Activated naive CD8-positive, alpha-beta T cell treated with anti-CD3 and anti-CD28 coated beads, Interleukin-2, amount 50 U/mL, for 24 hours (primary cell): ENCODE measurements around the gene CHSY3.

Source experiments
- ATAC-seq: fragments of 150-1000 bp; cut with Tn5 transposase; one replicate; pipeline ENCODE4 v1.10.0; 2021
- DNase-seq: peaks from one replicate; pipeline ENCODE4 v3.0.0; 2021
- H3K27ac Mint-ChIP-seq: one replicate; pipeline ENCODE4 v1.8.0; 2021; ENCODE audit warnings: mild to moderate bottlenecking, mixed read lengths
- H3K27me3 Mint-ChIP-seq: one replicate; pipeline ENCODE4 v1.8.0; 2021; ENCODE audit warnings: mixed read lengths
- H3K36me3 Mint-ChIP-seq: one replicate; pipeline ENCODE4 v1.8.0; 2021; ENCODE audit warnings: low read depth, mixed read lengths
- H3K4me1 Mint-ChIP-seq: one replicate; pipeline ENCODE4 v1.8.0; 2021; ENCODE audit warnings: mixed read lengths
- H3K4me3 Mint-ChIP-seq: one replicate; pipeline ENCODE4 v1.8.0; 2021; ENCODE audit warnings: mild to moderate bottlenecking, moderate library complexity, mixed read lengths
- H3K9me3 Mint-ChIP-seq: one replicate; pipeline ENCODE4 v1.8.0; 2021; ENCODE audit warnings: mixed read lengths

The CHSY3 gene

GRCh38 chr5:130025511-130025910 is 121.2 kb downstream of the CHSY3 start:
- DNase-seq = no peak
- ATAC-seq = no peak
- no peaks in the 10 kb centered on the region for H3K9me3 Mint-ChIP-seq
- H3K27ac Mint-ChIP-seq = no peak overlapping the region
- H3K36me3 Mint-ChIP-seq = no peaks in the 10 kb centered on the region
- H3K4me1 Mint-ChIP-seq = no peaks in the 10 kb centered on the region
- no peak overlapping the region for H3K4me3 Mint-ChIP-seq
- H3K27me3 Mint-ChIP-seq = no peaks in the 10 kb centered on the region

- Mint-ChIP-seq H3K36me3 (no peaks in the 10 kb centered on the region), H3K4me3 (no peak overlapping the region), H3K27ac (no peak overlapping the region), H3K27me3 (no peaks in the 10 kb centered on the region), H3K4me1 (no peaks in the 10 kb centered on the region), H3K9me3 (no peaks in the 10 kb centered on the region)
- DNase-seq (no peak), ATAC-seq (no peak)
Measured at GRCh38 chr5:130032807-130033206, 128.5 kb downstream of the CHSY3 start.

- no peak overlapping the region for H3K4me3 Mint-ChIP-seq
- H3K27ac Mint-ChIP-seq = no peak overlapping the region
- DNase-seq = no peak
- no peak for ATAC-seq
- no peaks in the 10 kb centered on the region for H3K36me3 Mint-ChIP-seq
- no peaks in the 10 kb centered on the region for H3K9me3 Mint-ChIP-seq
- no peaks in the 10 kb centered on the region for H3K4me1 Mint-ChIP-seq
- H3K27me3 Mint-ChIP-seq = no peaks in the 10 kb centered on the region
Measured at GRCh38 chr5:130034566-130035210, 130.4 kb downstream of the CHSY3 start.

- DNase-seq (no peak), ATAC-seq (no peak)
- H3K4me3 Mint-ChIP-seq = no peak overlapping the region
- H3K9me3 Mint-ChIP-seq = no peaks in the 10 kb centered on the region
- no peaks in the 10 kb centered on the region for H3K36me3 Mint-ChIP-seq
- H3K27me3 Mint-ChIP-seq = no peaks in the 10 kb centered on the region
- no peaks in the 10 kb centered on the region for H3K4me1 Mint-ChIP-seq
- H3K27ac Mint-ChIP-seq = no peak overlapping the region
Measured at GRCh38 chr5:130035388-130035787, 131.1 kb downstream of the CHSY3 start.

- no peaks in the 10 kb centered on the region for H3K27me3 Mint-ChIP-seq
- no peak overlapping the region for H3K27ac Mint-ChIP-seq
- no peaks in the 10 kb centered on the region for H3K36me3 Mint-ChIP-seq
- ATAC-seq (no peak), DNase-seq (no peak)
- H3K4me3 Mint-ChIP-seq = no peak overlapping the region
- H3K4me1 Mint-ChIP-seq = no peaks in the 10 kb centered on the region
- H3K9me3 Mint-ChIP-seq = no peaks in the 10 kb centered on the region
Measured at GRCh38 chr5:130037905-130038304, 133.6 kb downstream of the CHSY3 start.

- Mint-ChIP-seq H3K4me3 (no peak overlapping the region), H3K27ac (no peak overlapping the region), H3K27me3 (no peaks in the 10 kb centered on the region), H3K9me3 (peaks cover 6% of the 10 kb centered on the region), H3K36me3 (no peaks in the 10 kb centered on the region), H3K4me1 (no peaks in the 10 kb centered on the region)
- ATAC-seq = no peak
- DNase-seq = no peak
Measured at GRCh38 chr5:130043834-130044233, 139.6 kb downstream of the CHSY3 start.

GRCh38 chr5:130045334-130045733 is 141.1 kb downstream of the CHSY3 start:
- Mint-ChIP-seq H3K4me1 (no peaks in the 10 kb centered on the region), H3K27ac (no peak overlapping the region), H3K9me3 (peaks cover 6% of the 10 kb centered on the region), H3K36me3 (no peaks in the 10 kb centered on the region), H3K4me3 (no peak overlapping the region), H3K27me3 (no peaks in the 10 kb centered on the region)
- no peak for DNase-seq
- no peak for ATAC-seq

- DNase-seq (no peak), ATAC-seq (no peak)
- Mint-ChIP-seq H3K36me3 (no peaks in the 10 kb centered on the region), H3K4me3 (no peak overlapping the region), H3K4me1 (no peaks in the 10 kb centered on the region), H3K9me3 (no peaks in the 10 kb centered on the region), H3K27me3 (no peaks in the 10 kb centered on the region), H3K27ac (no peak overlapping the region)
Measured at GRCh38 chr5:130050585-130050984, 146.3 kb downstream of the CHSY3 start.

- H3K4me3 Mint-ChIP-seq = no peak overlapping the region
- H3K4me1 Mint-ChIP-seq = no peaks in the 10 kb centered on the region
- H3K9me3 Mint-ChIP-seq = no peaks in the 10 kb centered on the region
- H3K27ac Mint-ChIP-seq = no peak overlapping the region
- H3K27me3 Mint-ChIP-seq = no peaks in the 10 kb centered on the region
- DNase-seq (no peak), ATAC-seq (no peak)
- H3K36me3 Mint-ChIP-seq = no peaks in the 10 kb centered on the region
Measured at GRCh38 chr5:130052752-130053151, 148.5 kb downstream of the CHSY3 start.

- Mint-ChIP-seq H3K36me3 (no peaks in the 10 kb centered on the region), H3K4me1 (no peaks in the 10 kb centered on the region), H3K9me3 (peaks cover 8% of the 10 kb centered on the region), H3K27me3 (peaks cover 1% of the 10 kb centered on the region), H3K4me3 (no peak overlapping the region), H3K27ac (no peak overlapping the region)
- ATAC-seq (no peak), DNase-seq (no peak)
Measured at GRCh38 chr5:130055572-130055971, 151.3 kb downstream of the CHSY3 start.

- H3K27ac Mint-ChIP-seq = no peak overlapping the region
- ATAC-seq = no peak
- peaks cover 2% of the 10 kb centered on the region for H3K27me3 Mint-ChIP-seq
- H3K4me1 Mint-ChIP-seq = no peaks in the 10 kb centered on the region
- H3K4me3 Mint-ChIP-seq = no peak overlapping the region
- no peaks in the 10 kb centered on the region for H3K36me3 Mint-ChIP-seq
- no peak for DNase-seq
- peaks cover 11% of the 10 kb centered on the region for H3K9me3 Mint-ChIP-seq
Measured at GRCh38 chr5:130061746-130062145, 157.5 kb downstream of the CHSY3 start.

GRCh38 chr5:130063603-130064002 is 159.3 kb downstream of the CHSY3 start:
- DNase-seq (no peak), ATAC-seq (no peak)
- Mint-ChIP-seq H3K4me3 (no peak overlapping the region), H3K27me3 (peaks cover 2% of the 10 kb centered on the region), H3K27ac (no peak overlapping the region), H3K4me1 (no peaks in the 10 kb centered on the region), H3K36me3 (no peaks in the 10 kb centered on the region), H3K9me3 (peaks cover 11% of the 10 kb centered on the region)

- no peaks in the 10 kb centered on the region for H3K36me3 Mint-ChIP-seq
- no peak for DNase-seq
- H3K4me3 Mint-ChIP-seq = no peak overlapping the region
- no peaks in the 10 kb centered on the region for H3K4me1 Mint-ChIP-seq
- no peak for ATAC-seq
- H3K27me3 Mint-ChIP-seq = peaks cover 2% of the 10 kb centered on the region
- H3K27ac Mint-ChIP-seq = no peak overlapping the region
- peaks cover 11% of the 10 kb centered on the region for H3K9me3 Mint-ChIP-seq
Measured at GRCh38 chr5:130064484-130064883, 160.2 kb downstream of the CHSY3 start.

- Mint-ChIP-seq H3K27me3 (peaks cover under 1% of the 10 kb centered on the region), H3K4me1 (no peaks in the 10 kb centered on the region), H3K9me3 (peaks cover 2% of the 10 kb centered on the region), H3K27ac (no peak overlapping the region), H3K36me3 (no peaks in the 10 kb centered on the region), H3K4me3 (no peak overlapping the region)
- ATAC-seq (no peak), DNase-seq (no peak)
Measured at GRCh38 chr5:130065617-130066016, 161.4 kb downstream of the CHSY3 start.

- Mint-ChIP-seq H3K27me3 (no peaks in the 10 kb centered on the region), H3K4me1 (no peaks in the 10 kb centered on the region), H3K4me3 (no peak overlapping the region), H3K9me3 (no peaks in the 10 kb centered on the region), H3K36me3 (no peaks in the 10 kb centered on the region), H3K27ac (no peak overlapping the region)
- no peak for ATAC-seq
- no peak for DNase-seq
Measured at GRCh38 chr5:130066644-130067043, 162.4 kb downstream of the CHSY3 start.

GRCh38 chr5:130067364-130067763 is 163.1 kb downstream of the CHSY3 start:
- Mint-ChIP-seq H3K4me1 (no peaks in the 10 kb centered on the region), H3K9me3 (no peaks in the 10 kb centered on the region), H3K27me3 (no peaks in the 10 kb centered on the region), H3K27ac (no peak overlapping the region), H3K36me3 (no peaks in the 10 kb centered on the region), H3K4me3 (no peak overlapping the region)
- ATAC-seq (no peak), DNase-seq (no peak)
